IMR-90 (cell line): ENCODE results near the gene SNAP29. TPM values are rescaled to one million over a fixed set of nuclear protein-coding genes. Genes with fewer than 3 reads are reported as not detected.
A peak's percentile ranks its signal among the peaks of the same experiment; 100 is the strongest.

Experiments used
- ATAC-seq: fragments of 200-7000 bp; cut with Tn5 transposase; 2 replicates; pipeline ENCODE4 v1.9.1; 2020; ENCODE audit warnings: low read depth, mild to moderate bottlenecking, moderate library complexity
- BruUV-seq: library from RNA; stranded (reverse); fragments of 400-500 nt; replicated peaks from 2 replicates; lab custom pipeline; 2021; lab: Mats Ljungman, UMichigan
- CTCF ChIA-PET: fragments of 300-600 bp; formaldehyde crosslinking; extraction: SDS; loops from one replicate; lab custom pipeline; 2021; ENCODE audit warnings: antibody characterized with exemption; lab: Yijun Ruan, JAX
- POLR2A ChIA-PET: fragments of 300-600 bp; sonication (Branson Sonifier 250); formaldehyde crosslinking; loops from one replicate; lab custom pipeline; 2022; ENCODE audit warnings: antibody characterized with exemption; ENCODE audit not compliant: unreplicated experiment; lab: Charles Lee
- DNase-seq: peaks from one replicate; pipeline ENCODE4 v3.0.0; 2013
- H2AFZ ChIP-seq: replicated peaks from 2 replicates; pipeline ENCODE3; 2013; ENCODE audit warnings: low read length, mild to moderate bottlenecking; ENCODE audit not compliant: poor library complexity
- H2AK5ac ChIP-seq: 2 replicates; pipeline ENCODE4 v1.6.1; 2013; ENCODE audit warnings: low read depth, low read length, inconsistent platforms
- H2AK9ac ChIP-seq: replicated peaks from 2 replicates; pipeline ENCODE3; 2013; ENCODE audit warnings: mild to moderate bottlenecking, low read depth, low read length, moderate library complexity; ENCODE audit not compliant: poor library complexity
- H2BK120ac ChIP-seq: 2 replicates; pipeline ENCODE4 v1.6.1; 2013; ENCODE audit warnings: low read depth, low read length, inconsistent platforms
- H2BK15ac ChIP-seq: 3 replicates; pipeline ENCODE4 v1.6.1; 2013; ENCODE audit warnings: low read depth, low read length, inconsistent platforms
- H2BK20ac ChIP-seq: 2 replicates; pipeline ENCODE4 v1.6.1; 2013; ENCODE audit warnings: low read depth, mild to moderate bottlenecking, inconsistent platforms, low read length, moderate library complexity
- H2BK5ac ChIP-seq: 2 replicates; pipeline ENCODE4 v1.6.1; 2013; ENCODE audit warnings: mild to moderate bottlenecking, low read depth, low read length, inconsistent platforms; ENCODE audit not compliant: poor library complexity, severe bottlenecking
- H3K14ac ChIP-seq: replicated peaks from 2 replicates; pipeline ENCODE4 v1.6.1; 2013; ENCODE audit warnings: low read depth, low read length, inconsistent platforms
- H3K18ac ChIP-seq: 2 replicates; pipeline ENCODE4 v1.6.1; 2013; ENCODE audit warnings: low read depth, low read length, control low read depth
- H3K23ac ChIP-seq: 2 replicates; pipeline ENCODE4 v1.6.1; 2013; ENCODE audit warnings: low read depth, low read length, inconsistent platforms
- H3K27ac ChIP-seq: 2 replicates; pipeline ENCODE4 v1.5.1; 2013; ENCODE audit warnings: mild to moderate bottlenecking, control low read depth, low read length; ENCODE audit not compliant: insufficient read depth
- H3K27me3 ChIP-seq: 2 replicates; pipeline ENCODE4 v1.6.1; 2013; ENCODE audit warnings: low read length; ENCODE audit not compliant: control insufficient read depth, insufficient read depth
- H3K36me3 ChIP-seq: 2 replicates; pipeline ENCODE4 v1.6.1; 2013; ENCODE audit warnings: low read length, mixed read lengths; ENCODE audit not compliant: control insufficient read depth, insufficient read depth
- H3K4ac ChIP-seq: 2 replicates; pipeline ENCODE4 v1.6.1; 2013; ENCODE audit warnings: low read depth, low read length, inconsistent platforms
- H3K4me1 ChIP-seq: 2 replicates; pipeline ENCODE4 v1.6.1; 2013; ENCODE audit warnings: low read length, mixed read lengths; ENCODE audit not compliant: control insufficient read depth, insufficient read depth
- H3K4me2 ChIP-seq: 2 replicates; pipeline ENCODE4 v1.6.1; 2013; ENCODE audit warnings: low read depth, mild to moderate bottlenecking, control low read depth, low read length, moderate library complexity
- H3K4me3 ChIP-seq: 2 replicates; pipeline ENCODE4 v1.5.1; 2013; ENCODE audit warnings: low read depth, mild to moderate bottlenecking, control low read depth, low read length, moderate library complexity; ENCODE audit not compliant: insufficient read depth
- H3K56ac ChIP-seq: 2 replicates; pipeline ENCODE4 v1.6.1; 2013; ENCODE audit warnings: low read length, inconsistent platforms; ENCODE audit not compliant: insufficient read depth; ENCODE audit errors: extremely low read depth
- H3K79me1 ChIP-seq, 2 experiments: 2 replicates each; pipeline ENCODE4 v1.6.1; 2013; ENCODE audit warnings: low read length in 2 of 2, inconsistent platforms in 1 of 2, low read depth in 1 of 2
- H3K9ac ChIP-seq: 2 replicates; pipeline ENCODE4 v1.6.1; 2013; ENCODE audit warnings: low read depth, low read length, control low read depth
- H3K9me1 ChIP-seq: 2 replicates; pipeline ENCODE4 v1.6.1; 2013; ENCODE audit warnings: low read length, inconsistent platforms; ENCODE audit not compliant: insufficient read depth
- H3K9me3 ChIP-seq: 2 replicates; pipeline ENCODE4 v1.6.1; 2013; ENCODE audit warnings: low read length; ENCODE audit not compliant: control insufficient read depth, insufficient read depth
- H4K20me1 ChIP-seq: 2 replicates; pipeline ENCODE4 v1.6.1; 2013; ENCODE audit warnings: low read length, inconsistent platforms; ENCODE audit not compliant: insufficient read depth
- H4K5ac ChIP-seq: 2 replicates; pipeline ENCODE4 v1.6.1; 2013; ENCODE audit warnings: mild to moderate bottlenecking, low read depth, low read length, control low read depth
- H4K8ac ChIP-seq, 2 experiments: 2 replicates each; pipeline ENCODE4 v1.6.1; 2013; ENCODE audit warnings: low read depth in 2 of 2, low read length in 2 of 2, control low read depth in 1 of 2, inconsistent platforms in 1 of 2
- H4K91ac ChIP-seq: 2 replicates; pipeline ENCODE4 v1.6.1; 2013; ENCODE audit warnings: low read depth, low read length, inconsistent platforms; ENCODE audit not compliant: insufficient read depth
- CEBPB ChIP-seq: IDR thresholded peaks from 2 replicates; pipeline ENCODE4 v1.6.1; 2012; ENCODE audit warnings: low read depth, low read length, improper control_type of control experiment
- CHD1 ChIP-seq: IDR thresholded peaks from 2 replicates; pipeline ENCODE4 v1.6.1; 2012; ENCODE audit warnings: low read depth, low read length, improper control_type of control experiment
- FOS ChIP-seq: fragments of 150-350 bp; IDR thresholded peaks from 2 replicates; pipeline ENCODE4 v1.6.1; 2016; ENCODE audit warnings: low read depth, low read length
- MAFK ChIP-seq: IDR thresholded peaks from 2 replicates; pipeline ENCODE4 v1.6.1; 2012; ENCODE audit warnings: low read depth, low read length, improper control_type of control experiment
- MXI1 ChIP-seq: IDR thresholded peaks from 2 replicates; pipeline ENCODE4 v1.6.1; 2012; ENCODE audit warnings: low read depth, mild to moderate bottlenecking, low read length, moderate library complexity, borderline replicate concordance
- POLR2A ChIP-seq: IDR thresholded peaks from 2 replicates; pipeline ENCODE4 v1.6.1; 2012; ENCODE audit warnings: mild to moderate bottlenecking, low read depth, low read length
- RAD21 ChIP-seq: IDR thresholded peaks from 2 replicates; pipeline ENCODE4 v1.6.1; 2012; ENCODE audit warnings: low read length, improper control_type of control experiment
- SMC3 ChIP-seq: fragments of 150-350 bp; IDR thresholded peaks from 2 replicates; pipeline ENCODE4 v1.6.1; 2016; ENCODE audit warnings: low read depth, mild to moderate bottlenecking, antibody characterized with exemption, low read length, moderate library complexity
- WGBS, 2 experiments: methylation state at CpG; one replicate each; pipeline versions ENCODE4 v1.1.5 to v1.1.7; 2013; ENCODE audit warnings: missing lambda C conversion rate in 2 of 2; ENCODE audit not compliant: insufficient read length in 1 of 2; ENCODE audit errors: extremely low coverage in 2 of 2; 5-methylcytosine and 5-hydroxymethylcytosine counted together
- dilution Hi-C: fragments of 300-500 bp; cut with HindIII; formaldehyde crosslinking; loops from one replicate; pipeline ENCODE4 v1.14.3; 2018; ENCODE audit warnings: low sequenced_read_pairs; ENCODE audit not compliant: unreplicated experiment
- in situ Hi-C: fragments of 300-500 bp; cut with MboI; formaldehyde crosslinking; loops from 3 replicates; pipeline ENCODE4 v1.14.3; 2019; ENCODE audit warnings: low sequenced_read_pairs, inconsistent platforms, mixed read lengths
- intact Hi-C: fragments of 100-400 bp; cut with micrococcal nuclease; formaldehyde crosslinking; loops from 2 replicates; pipeline ENCODE4 v1.10.0; 2022
- polyA plus RNA-seq, 3 experiments: library from polyadenylated mRNA; depleted of rRNA; stranded (reverse); fragments of >200 nt; gene quantifications; 2 replicates each; pipeline ENCODE4 v1.2.3, GENCODE V29; 2012; ENCODE audit warnings: low replicate concordance in 1 of 3
- total RNA-seq: library from RNA; depleted of rRNA; stranded (reverse); fragments of >200 nt; gene quantifications from 2 replicates; pipeline ENCODE4 v1.2.3, GENCODE V29; 2012
- TF ChIP-seq, protein P1 (sequence below): fragments of 150-350 bp; IDR thresholded peaks from 2 replicates; pipeline ENCODE4 v1.6.1; 2017; ENCODE audit warnings: mild to moderate bottlenecking, antibody characterized with exemption, low read length, low read depth
- TF ChIP-seq, protein P2 (sequence below): fragments of 150-350 bp; IDR thresholded peaks from 2 replicates; pipeline ENCODE4 v1.6.1; 2016; ENCODE audit warnings: low read depth, mild to moderate bottlenecking, low read length, moderate library complexity, borderline replicate concordance

Gene SNAP29
- total and polyA plus RNA-seq, 2 of the 4 experiments (the other 2 are of a cell fraction), result 10.6 to 29.5 TPM

DNA sequence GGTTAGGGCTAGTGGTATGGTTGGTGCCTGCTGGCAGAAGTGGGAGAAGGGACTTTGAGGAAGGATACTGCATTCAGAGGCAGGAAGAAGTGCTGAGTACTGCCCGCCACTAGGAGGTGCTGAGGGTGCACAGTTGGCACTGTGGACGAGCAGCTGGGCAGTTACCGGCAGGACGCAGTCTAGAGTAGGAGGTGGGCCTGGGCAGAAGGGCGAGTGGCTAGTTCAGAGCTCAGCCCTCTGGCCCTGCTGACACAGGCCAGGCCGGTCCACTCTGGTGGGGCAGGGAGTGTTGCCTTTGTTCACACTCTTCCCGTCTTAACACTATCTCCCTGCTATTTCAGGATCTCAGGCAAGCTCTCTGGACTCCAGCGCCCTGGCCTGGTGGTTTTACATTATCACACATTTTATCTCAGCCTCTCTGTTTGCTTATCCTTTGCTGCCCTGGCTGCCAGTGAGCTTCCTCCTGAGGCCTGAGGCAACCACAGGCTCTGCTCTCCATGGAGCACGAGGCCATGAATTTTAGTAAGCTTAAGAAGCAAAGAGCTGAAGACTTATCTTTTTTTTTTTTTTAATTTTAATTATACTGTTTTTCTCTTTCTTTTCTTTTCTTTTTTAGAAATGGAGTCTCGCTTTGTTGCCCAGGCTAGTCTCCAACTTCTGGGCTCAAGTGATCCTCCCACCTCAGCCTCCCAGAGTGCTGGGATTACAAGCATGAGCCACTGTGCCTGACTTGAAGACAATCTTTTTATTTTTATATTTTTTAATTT lies 26.9 kb downstream of the SNAP29 start (continued):
- peak; percentile 45 for TF ChIP-seq MAFK
- peak; percentile 82; the same call in 1 of the 2 replicates for TF ChIP-seq CHD1
- no peak for TF ChIP-seq MXI1

DNA sequence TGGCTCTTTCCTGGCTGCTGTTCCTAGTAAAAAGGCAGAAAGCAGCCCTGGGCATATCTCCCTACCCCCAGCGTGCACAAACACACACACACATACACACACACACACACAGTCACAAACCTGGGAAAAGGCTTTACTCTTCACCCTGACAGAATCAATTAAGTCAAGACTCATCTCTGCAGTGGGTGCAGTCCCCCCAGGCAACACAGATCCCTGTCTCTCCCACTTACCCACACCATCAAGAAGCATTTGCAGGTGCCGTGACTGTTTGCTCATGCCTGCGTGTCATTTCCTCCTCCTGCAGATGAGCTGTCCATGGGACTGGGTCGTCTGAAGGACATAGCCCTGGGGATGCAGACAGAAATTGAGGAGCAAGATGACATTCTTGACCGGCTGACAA lies 28.6 kb downstream of the SNAP29 start:
- 88% methylated on average over 1 of the region's 5 CpGs; no CpG with 5 or more reads in 1 of the 2 experiments for WGBS, 2 experiments
- no peak overlapping the region for H4K5ac ChIP-seq
- no peak overlapping the region for H4K91ac ChIP-seq
- dilution Hi-C loops, result no loop called here
- peaks cover 5% of the 10 kb centered on the region for H3K4me1 ChIP-seq
- H3K9ac ChIP-seq, result no peak overlapping the region
- H3K79me1 ChIP-seq, result no peaks in the 10 kb centered on the region
- ChIA-PET CTCF (no interaction called here), POLR2A (no interaction called here)
- no peak overlapping the region for H2BK120ac ChIP-seq
- no peak overlapping the region for H2AK5ac ChIP-seq
- no peak overlapping the region for H4K8ac ChIP-seq
- H3K4me3 ChIP-seq, result no peak overlapping the region
- no peak overlapping the region for H3K18ac ChIP-seq
- H2AK9ac ChIP-seq, result no peak overlapping the region
- H3K56ac ChIP-seq, result no peak overlapping the region
- H3K4ac ChIP-seq, result no peak overlapping the region
- no peak overlapping the region for H3K4me2 ChIP-seq
- intact Hi-C loops, result loop anchor here (10.0 kb wide), 1 partner anchor 67 kb away; no protein-coding TSS in a partner anchor
- no peak overlapping the region for H2BK5ac ChIP-seq
- H3K14ac ChIP-seq, result no peak overlapping the region
- DNase-seq (peak; percentile 49), ATAC-seq (no peak)
- in situ Hi-C loops, result no loop called here
- H4K20me1 ChIP-seq, result peaks cover 8% of the 10 kb centered on the region
- no peak overlapping the region for H3K27ac ChIP-seq
- no peak overlapping the region for H2BK15ac ChIP-seq
- no peaks in the 10 kb centered on the region for H3K9me3 ChIP-seq
- no peak overlapping the region for H3K23ac ChIP-seq
- no TSS peak for BruUV-seq
- H2AFZ ChIP-seq, result no peak overlapping the region
- H3K9me1 ChIP-seq, result no peaks in the 10 kb centered on the region
- H3K27me3 ChIP-seq, result no peaks in the 10 kb centered on the region
- TF ChIP-seq RAD21 (no peak), SMC3 (no peak), POLR2A (no peak), FOS (no peak), CEBPB (no peak)
- TF ChIP-seq, protein P1, sequence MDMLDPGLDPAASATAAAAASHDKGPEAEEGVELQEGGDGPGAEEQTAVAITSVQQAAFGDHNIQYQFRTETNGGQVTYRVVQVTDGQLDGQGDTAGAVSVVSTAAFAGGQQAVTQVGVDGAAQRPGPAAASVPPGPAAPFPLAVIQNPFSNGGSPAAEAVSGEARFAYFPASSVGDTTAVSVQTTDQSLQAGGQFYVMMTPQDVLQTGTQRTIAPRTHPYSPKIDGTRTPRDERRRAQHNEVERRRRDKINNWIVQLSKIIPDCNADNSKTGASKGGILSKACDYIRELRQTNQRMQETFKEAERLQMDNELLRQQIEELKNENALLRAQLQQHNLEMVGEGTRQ, result no peak
- TF ChIP-seq, protein P2, sequence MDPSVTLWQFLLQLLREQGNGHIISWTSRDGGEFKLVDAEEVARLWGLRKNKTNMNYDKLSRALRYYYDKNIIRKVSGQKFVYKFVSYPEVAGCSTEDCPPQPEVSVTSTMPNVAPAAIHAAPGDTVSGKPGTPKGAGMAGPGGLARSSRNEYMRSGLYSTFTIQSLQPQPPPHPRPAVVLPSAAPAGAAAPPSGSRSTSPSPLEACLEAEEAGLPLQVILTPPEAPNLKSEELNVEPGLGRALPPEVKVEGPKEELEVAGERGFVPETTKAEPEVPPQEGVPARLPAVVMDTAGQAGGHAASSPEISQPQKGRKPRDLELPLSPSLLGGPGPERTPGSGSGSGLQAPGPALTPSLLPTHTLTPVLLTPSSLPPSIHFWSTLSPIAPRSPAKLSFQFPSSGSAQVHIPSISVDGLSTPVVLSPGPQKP, result no peak
- no peak overlapping the region for H2BK20ac ChIP-seq
- peaks cover 29% of the 10 kb centered on the region for H3K36me3 ChIP-seq
